IPS DF 6.9 (cell line): ENCODE data around the gene ITGAL.

Experiments
- DNase-seq: peaks from one replicate; pipeline ENCODE4 v3.0.0-alpha.2; 2013; ENCODE audit warnings: low read depth, low spot score
- H3K27ac ChIP-seq: one replicate; pipeline ENCODE4 v1.5.1; 2013; ENCODE audit warnings: low read length, control low read depth
- H3K27me3 ChIP-seq: 2 replicates; pipeline ENCODE4 v1.6.1; 2013; ENCODE audit warnings: mild to moderate bottlenecking, low read length; ENCODE audit not compliant: control insufficient read depth, insufficient read depth
- H3K36me3 ChIP-seq: 2 replicates; pipeline ENCODE4 v1.6.1; 2013; ENCODE audit warnings: low read length; ENCODE audit not compliant: control insufficient read depth, insufficient read depth
- H3K4me1 ChIP-seq: 2 replicates; pipeline ENCODE4 v1.6.1; 2013; ENCODE audit warnings: low read length; ENCODE audit not compliant: control insufficient read depth, insufficient read depth
- H3K4me3 ChIP-seq: 2 replicates; pipeline ENCODE4 v1.5.1; 2013; ENCODE audit warnings: mild to moderate bottlenecking, low read length
- H3K9me3 ChIP-seq: 2 replicates; pipeline ENCODE4 v1.6.1; 2013; ENCODE audit warnings: low read length, inconsistent platforms; ENCODE audit not compliant: control insufficient read depth, insufficient read depth
- WGBS: extraction: QIAGEN DNeasy Blood & Tissue Kit; methylation state at CpG from one replicate; pipeline ENCODE4 v1.1.7; 2013; ENCODE audit warnings: mixed read lengths, missing lambda C conversion rate; ENCODE audit not compliant: insufficient read length, insufficient coverage; 5-methylcytosine and 5-hydroxymethylcytosine counted together

Gene ITGAL

DNA sequence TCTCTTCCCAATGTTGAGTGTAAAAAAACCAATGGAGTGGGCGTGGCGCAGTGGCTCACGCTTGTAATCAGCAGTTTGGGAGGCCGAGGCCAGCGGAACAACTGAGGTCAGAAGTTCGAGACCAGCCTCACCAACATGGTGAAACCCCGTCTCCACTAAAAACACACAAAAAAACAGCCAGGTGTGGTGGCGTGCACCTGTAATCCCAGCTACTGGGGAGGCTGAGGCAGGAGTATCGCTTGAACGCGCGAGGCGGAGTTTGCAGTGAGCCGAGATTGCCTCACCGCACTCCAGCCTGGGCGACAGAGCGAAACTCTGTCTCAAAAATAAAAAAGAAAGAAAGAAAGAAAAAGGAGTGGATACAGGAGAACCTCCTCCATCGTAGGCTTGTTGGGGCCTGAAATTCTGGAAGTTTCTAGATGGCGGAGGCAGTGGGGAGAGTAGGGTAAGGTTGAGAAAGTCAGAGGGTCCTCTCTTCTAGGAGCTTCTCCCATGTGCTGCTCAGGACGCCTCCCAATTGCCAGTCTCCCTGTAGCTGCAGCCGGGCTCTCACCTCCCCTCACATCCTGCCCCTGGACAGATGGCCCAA lies 86.3 kb downstream of the ITGAL start:
- H3K9me3 ChIP-seq: no peaks in the 10 kb centered on the region
- DNase-seq: no peak
- no peaks in the 10 kb centered on the region for H3K27me3 ChIP-seq
- no peak overlapping the region; the same call in 1 of the 2 replicates for H3K4me3 ChIP-seq
- H3K4me1 ChIP-seq: peaks cover 3% of the 10 kb centered on the region; the same call in 1 of the 2 replicates
- H3K27ac ChIP-seq: no peak overlapping the region
- H3K36me3 ChIP-seq: peaks cover 7% of the 10 kb centered on the region; the same call in 1 of the 2 replicates
- WGBS: no CpG with 5 or more reads among the region's 21 CpGs

DNA sequence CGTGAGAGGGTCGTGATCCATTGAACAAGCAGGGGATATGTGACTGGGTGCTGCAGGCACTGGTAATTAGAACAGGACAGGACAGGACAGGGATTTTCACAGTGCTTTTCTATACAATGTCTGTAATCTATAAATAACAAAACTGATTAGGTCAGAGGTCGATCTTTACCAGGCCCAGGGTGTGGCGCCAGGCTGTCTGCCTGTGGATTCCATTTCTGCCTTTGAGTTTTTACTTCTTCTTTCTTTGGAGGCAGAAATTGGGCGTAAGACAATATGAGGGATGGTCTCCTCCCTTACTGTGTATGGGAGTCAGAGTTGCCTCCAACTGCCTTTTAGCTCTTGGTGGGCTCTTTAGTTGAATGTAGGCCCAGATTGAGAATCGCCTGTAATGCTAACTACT lies 87.1 kb downstream of the ITGAL start:
- H3K4me3 ChIP-seq: no peak overlapping the region
- no CpG with 5 or more reads among the region's 6 CpGs for WGBS
- H3K9me3 ChIP-seq: no peaks in the 10 kb centered on the region
- no peak overlapping the region for H3K27ac ChIP-seq
- no peak for DNase-seq
- H3K4me1 ChIP-seq: peaks cover 3% of the 10 kb centered on the region; the same call in 1 of the 2 replicates
- peaks cover 7% of the 10 kb centered on the region; the same call in 1 of the 2 replicates for H3K36me3 ChIP-seq
- no peaks in the 10 kb centered on the region for H3K27me3 ChIP-seq

DNA sequence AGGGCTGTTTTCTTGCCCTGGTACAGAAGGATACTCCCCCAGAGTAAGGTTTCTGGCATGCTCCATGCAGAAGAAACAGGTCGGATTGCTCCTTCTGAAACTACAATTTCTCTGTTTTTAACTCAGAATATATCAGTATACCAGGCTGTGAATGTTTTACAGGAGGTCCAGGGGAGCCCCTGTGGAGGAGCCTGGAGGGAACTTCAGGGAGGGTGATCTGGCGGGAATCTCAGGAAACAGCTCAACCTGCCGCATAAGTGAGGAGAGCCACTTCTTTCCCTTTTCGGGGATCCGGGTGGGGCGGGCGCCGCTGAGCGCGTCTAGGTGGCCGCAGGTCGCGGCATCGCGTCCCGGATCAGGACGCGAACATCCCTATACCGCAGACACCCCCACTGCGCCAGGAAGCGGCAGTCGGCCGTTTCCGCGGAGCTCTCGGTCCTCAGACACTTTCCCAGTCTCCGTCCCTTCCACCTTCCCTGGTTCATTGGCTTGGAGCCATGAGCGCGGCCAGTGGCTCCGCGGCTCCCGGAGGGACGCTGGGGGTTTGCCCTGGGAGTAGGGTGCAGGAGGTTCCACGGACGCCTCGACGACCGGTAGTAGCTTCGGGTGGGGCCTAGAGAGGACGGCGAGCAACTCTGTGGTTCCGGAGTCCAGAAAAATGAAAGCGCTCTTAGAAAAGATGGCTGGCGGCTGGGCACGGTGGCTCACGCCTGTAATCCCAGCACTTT lies 88.7 kb downstream of the ITGAL start:
- H3K36me3 ChIP-seq: no peaks in the 10 kb centered on the region
- no peak for DNase-seq
- H3K4me3 ChIP-seq: no peak overlapping the region
- no peak overlapping the region for H3K27ac ChIP-seq
- no peaks in the 10 kb centered on the region for H3K4me1 ChIP-seq
- H3K9me3 ChIP-seq: no peaks in the 10 kb centered on the region
- no peaks in the 10 kb centered on the region for H3K27me3 ChIP-seq
- no CpG with 5 or more reads among the region's 46 CpGs for WGBS

DNA sequence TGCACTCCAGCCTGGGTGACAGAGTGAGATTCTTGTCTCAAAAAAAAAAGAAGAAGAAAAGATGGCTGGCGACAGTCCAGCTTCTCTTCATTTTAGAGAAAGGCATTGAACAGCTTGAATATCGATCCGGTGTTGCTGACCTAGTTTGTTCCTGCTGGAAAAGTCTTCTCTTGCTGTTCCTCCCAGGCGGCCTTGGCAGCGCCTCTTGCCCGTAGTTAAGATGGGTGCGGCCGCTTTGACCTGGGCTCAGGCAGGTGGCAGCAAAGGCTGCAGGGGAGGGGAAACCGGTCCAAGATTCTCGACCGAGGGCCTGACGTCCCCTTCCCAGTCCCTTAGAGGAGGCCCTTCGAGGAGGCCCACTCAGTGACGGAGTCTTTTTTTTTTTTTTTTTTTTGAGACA lies 89.5 kb downstream of the ITGAL start:
- no peaks in the 10 kb centered on the region for H3K27me3 ChIP-seq
- WGBS: no CpG with 5 or more reads among the region's 14 CpGs
- no peaks in the 10 kb centered on the region for H3K9me3 ChIP-seq
- no peak overlapping the region for H3K4me3 ChIP-seq
- no peak overlapping the region for H3K27ac ChIP-seq
- no peaks in the 10 kb centered on the region for H3K36me3 ChIP-seq
- H3K4me1 ChIP-seq: no peaks in the 10 kb centered on the region
- DNase-seq: no peak

DNA sequence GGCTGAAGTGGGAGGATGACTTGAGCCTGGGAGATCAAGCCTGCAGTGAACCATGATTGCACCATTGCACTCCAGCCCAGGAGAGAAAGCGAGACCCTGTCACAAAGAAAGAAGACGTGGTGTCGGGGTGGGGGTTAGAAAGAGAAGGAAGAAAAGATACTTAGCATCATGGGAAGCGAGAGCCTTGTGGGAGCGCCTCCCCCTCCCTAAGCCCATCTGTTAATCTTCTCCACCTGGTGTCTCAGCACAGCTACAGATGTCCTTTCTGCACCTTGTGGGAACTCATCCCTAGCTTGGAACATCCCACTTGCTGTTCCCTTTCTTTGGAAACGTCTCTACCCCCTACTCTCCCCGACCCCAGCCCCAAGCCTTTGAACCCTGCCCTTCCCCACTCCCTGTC lies 93.0 kb downstream of the ITGAL start:
- no CpG with 5 or more reads among the region's 7 CpGs for WGBS
- DNase-seq: no peak
- no peaks in the 10 kb centered on the region for H3K36me3 ChIP-seq
- H3K4me3 ChIP-seq: no peak overlapping the region
- no peaks in the 10 kb centered on the region for H3K27me3 ChIP-seq
- no peaks in the 10 kb centered on the region for H3K9me3 ChIP-seq
- H3K27ac ChIP-seq: no peak overlapping the region
- H3K4me1 ChIP-seq: peaks cover 1% of the 10 kb centered on the region

DNA sequence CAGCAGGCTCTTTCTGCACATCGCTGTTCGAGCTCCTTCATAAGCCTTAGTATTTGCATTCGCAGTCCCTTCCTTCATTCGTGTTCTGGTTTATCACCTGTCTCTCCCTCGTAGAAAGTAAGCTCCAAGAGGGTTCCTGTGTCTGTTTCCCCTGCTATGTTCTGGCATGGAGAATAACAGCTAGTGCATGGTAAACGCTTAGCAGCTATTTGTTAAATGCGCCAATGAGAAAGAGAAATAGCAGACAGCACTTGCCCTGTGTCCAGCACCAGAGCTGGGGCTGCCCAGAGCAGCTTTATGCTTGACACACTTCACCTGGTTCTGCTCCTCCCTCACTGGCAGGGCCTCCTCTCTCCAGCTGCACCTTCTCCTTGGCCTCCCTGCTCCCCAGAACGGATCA lies 93.4 kb downstream of the ITGAL start:
- no peak overlapping the region for H3K4me3 ChIP-seq
- H3K27ac ChIP-seq: no peak overlapping the region
- DNase-seq: no peak
- no peaks in the 10 kb centered on the region for H3K9me3 ChIP-seq
- H3K36me3 ChIP-seq: no peaks in the 10 kb centered on the region
- peaks cover 1% of the 10 kb centered on the region for H3K4me1 ChIP-seq
- WGBS: no CpG with 5 or more reads among the region's 8 CpGs
- H3K27me3 ChIP-seq: no peaks in the 10 kb centered on the region

DNA sequence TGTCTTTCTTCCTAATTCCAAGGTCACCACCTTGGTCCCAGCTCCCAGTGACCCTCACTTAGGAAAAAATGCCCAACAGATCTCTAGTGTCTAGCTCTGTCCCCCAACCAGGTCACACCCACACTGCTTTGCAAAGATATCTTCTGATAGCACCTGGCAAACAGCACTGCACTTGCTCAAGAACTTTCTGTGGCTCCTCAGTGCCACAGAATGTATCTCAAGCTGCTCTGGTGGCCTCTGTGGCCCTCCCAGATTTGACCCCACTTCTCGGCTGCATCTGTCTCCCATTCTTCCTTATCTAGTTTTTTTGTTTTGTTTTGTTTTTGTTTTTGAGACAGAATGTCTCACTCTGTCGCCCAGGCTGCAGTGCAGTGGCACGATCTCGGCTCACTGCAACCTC lies 94.0 kb downstream of the ITGAL start:
- Histone ChIP-seq H3K4me1 (peaks cover 1% of the 10 kb centered on the region), H3K36me3 (no peaks in the 10 kb centered on the region), H3K4me3 (no peak overlapping the region), H3K9me3 (no peaks in the 10 kb centered on the region), H3K27me3 (no peaks in the 10 kb centered on the region), H3K27ac (no peak overlapping the region)
- WGBS: no CpG with 5 or more reads among the region's 4 CpGs
- DNase-seq: no peak

DNA sequence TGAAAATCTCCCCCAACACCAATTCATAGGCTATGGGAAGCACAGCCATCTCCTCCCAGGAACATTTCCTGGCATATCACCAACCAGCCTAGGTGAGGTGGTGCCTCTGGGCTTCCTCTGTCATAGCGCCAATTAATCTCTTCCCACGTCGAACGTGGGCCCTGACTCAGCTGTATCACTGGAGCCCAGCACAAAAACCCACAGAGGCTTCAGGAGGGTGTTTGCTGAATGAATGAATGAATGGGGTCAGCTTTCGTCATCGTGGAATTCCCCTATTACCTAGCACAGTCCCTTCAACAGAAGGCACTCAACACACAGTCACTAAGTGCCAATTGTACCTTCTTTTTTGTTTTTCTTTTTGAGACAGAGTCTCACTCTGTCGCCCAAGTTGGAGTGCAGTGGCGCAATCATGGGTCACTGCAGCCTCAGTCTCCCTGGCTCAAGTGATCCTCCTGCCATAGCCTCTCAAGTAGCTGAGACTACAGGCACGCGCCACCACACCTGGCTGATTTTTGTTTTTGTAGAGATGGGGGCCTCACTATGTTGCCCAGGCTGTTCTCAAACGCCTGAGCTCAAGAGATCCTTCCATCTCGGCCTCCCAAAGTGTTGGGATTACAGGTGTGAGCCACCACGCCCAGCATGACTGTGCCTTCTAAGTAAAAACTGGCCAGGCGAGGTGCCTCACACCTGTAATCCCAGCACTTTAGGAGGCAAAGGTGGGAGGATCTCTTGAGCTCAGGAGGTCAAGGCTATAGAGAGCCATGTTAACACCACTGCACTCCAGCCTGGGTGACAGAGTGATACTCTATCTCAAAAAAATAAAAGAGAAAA lies 94.8 kb downstream of the ITGAL start:
- DNase-seq: no peak
- Histone ChIP-seq H3K27ac (no peak overlapping the region), H3K9me3 (no peaks in the 10 kb centered on the region), H3K36me3 (no peaks in the 10 kb centered on the region), H3K4me1 (peaks cover 1% of the 10 kb centered on the region), H3K4me3 (no peak overlapping the region), H3K27me3 (no peaks in the 10 kb centered on the region)
- no CpG with 5 or more reads among the region's 14 CpGs for WGBS

DNA sequence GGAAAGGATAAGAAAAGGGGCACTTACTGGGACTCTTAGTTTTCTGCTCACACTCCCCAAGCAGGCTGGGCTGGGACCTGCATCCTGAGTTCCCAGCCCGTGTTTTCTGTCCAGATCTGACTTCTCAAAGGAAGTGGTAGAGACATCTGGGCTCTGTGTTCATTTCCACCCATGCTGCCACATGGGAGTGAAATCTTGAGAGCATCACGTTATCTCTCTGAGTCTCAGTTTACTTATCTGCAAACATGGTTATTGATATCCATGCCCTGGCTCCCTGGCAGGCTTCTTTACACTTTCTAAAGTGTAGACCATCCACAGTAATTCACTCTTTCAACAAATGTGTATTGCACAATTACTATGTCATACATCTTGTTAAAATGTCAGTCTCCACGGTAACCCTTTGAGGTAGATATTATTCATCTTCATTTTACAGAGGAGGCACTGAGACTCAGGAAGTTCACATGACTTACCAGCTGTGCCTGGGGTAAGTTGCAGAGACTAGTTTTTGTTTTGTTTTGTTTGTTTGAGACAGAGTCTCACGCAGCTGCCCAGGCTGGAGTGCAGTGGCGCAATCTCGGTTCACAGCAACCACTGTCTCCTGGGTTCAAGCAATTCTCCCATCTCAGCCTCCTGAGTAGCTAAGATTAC lies 95.6 kb downstream of the ITGAL start:
- H3K9me3 ChIP-seq: no peaks in the 10 kb centered on the region
- no peak overlapping the region for H3K4me3 ChIP-seq
- H3K4me1 ChIP-seq: peaks cover 1% of the 10 kb centered on the region
- H3K27ac ChIP-seq: no peak overlapping the region
- no peaks in the 10 kb centered on the region for H3K36me3 ChIP-seq
- H3K27me3 ChIP-seq: no peaks in the 10 kb centered on the region
- WGBS: no CpG with 5 or more reads among the region's 6 CpGs
- no peak for DNase-seq

DNA sequence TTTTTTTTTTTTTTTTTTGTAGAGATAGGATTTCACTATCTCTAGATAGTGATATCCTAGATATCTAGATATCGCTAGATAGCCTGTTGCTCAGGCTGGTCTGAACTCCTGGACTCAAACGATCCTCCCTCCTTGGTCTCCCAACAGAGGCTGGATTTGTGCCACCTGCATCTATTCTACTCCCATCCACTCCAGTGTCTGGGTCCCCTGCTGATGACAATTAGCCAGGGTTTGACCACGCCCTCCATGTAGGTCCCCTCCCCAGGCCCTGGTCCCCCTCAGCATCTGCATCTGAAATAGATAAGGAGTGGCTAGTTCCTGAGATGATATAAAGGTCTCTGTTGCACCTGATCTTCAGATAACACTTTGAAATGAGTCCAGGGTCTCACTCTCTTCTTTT lies 96.7 kb downstream of the ITGAL start:
- Histone ChIP-seq H3K36me3 (no peaks in the 10 kb centered on the region), H3K9me3 (no peaks in the 10 kb centered on the region), H3K27me3 (no peaks in the 10 kb centered on the region), H3K27ac (no peak overlapping the region), H3K4me3 (no peak overlapping the region), H3K4me1 (peaks cover 1% of the 10 kb centered on the region)
- WGBS: no CpG with 5 or more reads among the region's 3 CpGs
- no peak for DNase-seq
